Limb (tissue), 2 donors: ENCODE measurements around the gene ARSB.
"Not testable (repeated sequence)": the region's sequence is repeated elsewhere in the genome, so short reads cannot be mapped to it uniquely, and the experiment has no call there.

Experiments used
- DNase-seq, 2 donors: peaks; one replicate each; pipeline ENCODE4 v3.0.0-alpha.2; 2016; ENCODE audit errors: extremely low spot score in 2 of 2

Gene ARSB

GRCh38 chr5:78995521-78996007 lies 10.5 kb upstream of the ARSB start:
- no peak for DNase-seq

- DNase-seq: no peak
Observed at GRCh38 chr5:78993165-78993564, 8.1 kb upstream of the ARSB start.

GRCh38 chr5:78992146-78992545 lies 7.0 kb upstream of the ARSB start:
- DNase-seq: no peak

GRCh38 chr5:78989080-78989479 lies 4.0 kb upstream of the ARSB start:
- DNase-seq: no peak

GRCh38 chr5:78985725-78986223 lies 664 bp upstream of the ARSB start:
- peak in 1 of 2 donors; percentile 10 for DNase-seq

GRCh38 chr5:78984439-78985115 lies 533 bp downstream of the ARSB start:
- peak; percentile 83 to 91 for DNase-seq

GRCh38 chr5:78983601-78984438 lies 1.3 kb downstream of the ARSB start:
- peak in 1 of 2 donors; percentile 8 for DNase-seq

- DNase-seq: not testable (repeated sequence)
Observed at GRCh38 chr5:78983194-78983593, 1.9 kb downstream of the ARSB start.

- DNase-seq: no peak
Observed at GRCh38 chr5:78979909-78980308, 5.2 kb downstream of the ARSB start.

GRCh38 chr5:78979117-78979742 lies 5.9 kb downstream of the ARSB start:
- DNase-seq: no peak

- no peak for DNase-seq
Observed at GRCh38 chr5:78975035-78975434, 10.1 kb downstream of the ARSB start.

GRCh38 chr5:78974601-78975000 lies 10.5 kb downstream of the ARSB start:
- DNase-seq: no peak

- peak in 1 of 2 donors; percentile 48 for DNase-seq
Observed at GRCh38 chr5:78974011-78974410, 11.1 kb downstream of the ARSB start.

GRCh38 chr5:78972654-78973428 lies 12.3 kb downstream of the ARSB start:
- peak; percentile 65 to 86 for DNase-seq

GRCh38 chr5:78971998-78972397 lies 13.1 kb downstream of the ARSB start:
- DNase-seq: no peak

- no peak for DNase-seq
Observed at GRCh38 chr5:78968781-78969180, 16.3 kb downstream of the ARSB start.

- peak in 1 of 2 donors; percentile 78 for DNase-seq
Observed at GRCh38 chr5:78964889-78965288, 20.2 kb downstream of the ARSB start.

GRCh38 chr5:78961743-78962142 lies 23.4 kb downstream of the ARSB start:
- DNase-seq: no peak

GRCh38 chr5:78959767-78960166 lies 25.3 kb downstream of the ARSB start:
- DNase-seq: peak in 1 of 2 donors; percentile 55

- DNase-seq: no peak
Observed at GRCh38 chr5:78958672-78959445, 26.3 kb downstream of the ARSB start.
